ENCODE results near the gene CUL5.

DNA sequence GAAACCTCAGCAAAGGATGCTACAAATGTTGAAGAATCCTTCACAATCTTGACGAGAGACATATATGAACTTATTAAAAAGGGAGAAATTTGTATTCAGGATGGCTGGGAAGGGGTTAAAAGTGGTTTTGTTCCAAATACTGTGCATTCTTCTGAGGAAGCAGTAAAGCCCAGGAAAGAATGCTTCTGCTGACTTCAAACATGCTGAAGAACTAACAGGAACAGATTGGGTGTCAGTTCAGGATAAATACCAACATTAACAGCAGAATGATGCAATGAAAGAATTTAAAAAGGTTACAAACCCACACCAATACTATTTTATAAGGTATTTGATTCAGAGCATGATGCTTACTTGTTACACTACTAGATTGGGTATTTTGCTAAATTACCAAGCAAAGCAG is 46.5 kb upstream of the CUL5 start:
- TF ChIP-seq MEF2A (IDR thresholded peaks at IDR 0.05; ENCODE audit: borderline replicate concordance, low read depth) (no peak), POLR2AphosphoS5 (IDR thresholded peaks at IDR 0.05; ENCODE audit: low read depth, low read length) (no peak), EP300 (IDR thresholded peaks at IDR 0.05; ENCODE audit: borderline replicate concordance in 1 of 2, low read depth in 1 of 2, low read length in 1 of 2) (no peak), RCOR1 (IDR thresholded peaks at IDR 0.05; ENCODE audit: low read length) (no peak), MXI1 (IDR thresholded peaks at IDR 0.05; ENCODE audit: low read depth, low read length) (no peak), CHD2 (IDR thresholded peaks at IDR 0.05; ENCODE audit: low read length, partially characterized antibody) (no peak), FOXM1 (IDR thresholded peaks at IDR 0.05; ENCODE audit: low read depth) (no peak), JUND (IDR thresholded peaks at IDR 0.05) (no peak), GABPA (IDR thresholded peaks at IDR 0.05; ENCODE audit: low read depth) (no peak), YY1 (IDR thresholded peaks at IDR 0.05; ENCODE audit: low read depth) (no peak), SIN3A (IDR thresholded peaks at IDR 0.05; ENCODE audit: borderline replicate concordance, low read depth, low read length) (no peak), NRF1 (IDR thresholded peaks at IDR 0.05; ENCODE audit: low read depth, low read length) (no peak)
- TF ChIP-seq, protein P1, sequence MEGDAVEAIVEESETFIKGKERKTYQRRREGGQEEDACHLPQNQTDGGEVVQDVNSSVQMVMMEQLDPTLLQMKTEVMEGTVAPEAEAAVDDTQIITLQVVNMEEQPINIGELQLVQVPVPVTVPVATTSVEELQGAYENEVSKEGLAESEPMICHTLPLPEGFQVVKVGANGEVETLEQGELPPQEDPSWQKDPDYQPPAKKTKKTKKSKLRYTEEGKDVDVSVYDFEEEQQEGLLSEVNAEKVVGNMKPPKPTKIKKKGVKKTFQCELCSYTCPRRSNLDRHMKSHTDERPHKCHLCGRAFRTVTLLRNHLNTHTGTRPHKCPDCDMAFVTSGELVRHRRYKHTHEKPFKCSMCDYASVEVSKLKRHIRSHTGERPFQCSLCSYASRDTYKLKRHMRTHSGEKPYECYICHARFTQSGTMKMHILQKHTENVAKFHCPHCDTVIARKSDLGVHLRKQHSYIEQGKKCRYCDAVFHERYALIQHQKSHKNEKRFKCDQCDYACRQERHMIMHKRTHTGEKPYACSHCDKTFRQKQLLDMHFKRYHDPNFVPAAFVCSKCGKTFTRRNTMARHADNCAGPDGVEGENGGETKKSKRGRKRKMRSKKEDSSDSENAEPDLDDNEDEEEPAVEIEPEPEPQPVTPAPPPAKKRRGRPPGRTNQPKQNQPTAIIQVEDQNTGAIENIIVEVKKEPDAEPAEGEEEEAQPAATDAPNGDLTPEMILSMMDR (IDR thresholded peaks at IDR 0.05) = no peak
- TF ChIP-seq, protein P2, sequence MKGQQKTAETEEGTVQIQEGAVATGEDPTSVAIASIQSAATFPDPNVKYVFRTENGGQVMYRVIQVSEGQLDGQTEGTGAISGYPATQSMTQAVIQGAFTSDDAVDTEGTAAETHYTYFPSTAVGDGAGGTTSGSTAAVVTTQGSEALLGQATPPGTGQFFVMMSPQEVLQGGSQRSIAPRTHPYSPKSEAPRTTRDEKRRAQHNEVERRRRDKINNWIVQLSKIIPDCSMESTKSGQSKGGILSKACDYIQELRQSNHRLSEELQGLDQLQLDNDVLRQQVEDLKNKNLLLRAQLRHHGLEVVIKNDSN (IDR thresholded peaks at IDR 0.05; ENCODE audit: borderline replicate concordance, low read depth) = no peak
